K562 (cell line): ENCODE results near the gene RNF2. TPM values are rescaled to one million over a fixed set of nuclear protein-coding genes. Genes with fewer than 3 reads are reported as not detected.
A peak's percentile ranks its signal among the peaks of the same experiment; 100 is the strongest.

ENCODE experiments used
- ARID4B ChIP-seq: sonication (generic); formaldehyde crosslinking; IDR thresholded peaks from 2 replicates; pipeline ENCODE4 v1.8.0; 2022; ENCODE audit warnings: mild to moderate bottlenecking, missing genetic modification reagents
- BRD4 ChIP-seq: fragments of 200-600 bp; sonication (generic); IDR thresholded peaks from 2 replicates; pipeline ENCODE4 v1.6.1; 2017; ENCODE audit warnings: inconsistent platforms
- NFE2 ChIP-seq: IDR thresholded peaks from 2 replicates; pipeline ENCODE4 v1.6.1; 2014; ENCODE audit warnings: antibody characterized with exemption, low read depth
- PHF8 ChIP-seq: fragments of 200-600 bp; sonication (generic); IDR thresholded peaks from 2 replicates; pipeline ENCODE4 v1.6.1; 2012; ENCODE audit warnings: mixed run types, mild to moderate bottlenecking, inconsistent platforms, low read length, moderate library complexity, borderline replicate concordance
- RHOXF2B ChIP-seq: fragments of 250-450 bp; sonication (Bioruptor Pico); conservative IDR thresholded peaks from 2 replicates; pipeline ENCODE4 v1.5.1; 2021
- TSC22D4 ChIP-seq: fragments of 450-650 bp; IDR thresholded peaks from 2 replicates; pipeline ENCODE4 v1.6.1; 2016; ENCODE audit warnings: missing genetic modification characterization, missing biosample characterization, control low read depth
- ZBTB40 ChIP-seq, 2 experiments: fragments of 450-650 bp in 1 of 2; sonication (generic) in 1 of 2; formaldehyde crosslinking in 1 of 2; IDR thresholded peaks; 2 replicates each; pipeline versions ENCODE4 v1.7.1 to v1.9.0; 2016 to 2022; ENCODE audit warnings: inconsistent platforms in 1 of 2, mild to moderate bottlenecking in 1 of 2, missing genetic modification reagents in 1 of 2
- ZBTB8A ChIP-seq: fragments of 450-650 bp; IDR thresholded peaks from 2 replicates; pipeline ENCODE4 v1.6.1; 2018; ENCODE audit warnings: mild to moderate bottlenecking, moderate library complexity; ENCODE audit not compliant: partially characterized antibody
- ZKSCAN3 ChIP-seq: fragments of 250-450 bp; sonication (Bioruptor Pico); IDR thresholded peaks from 2 replicates; pipeline ENCODE4 v1.4.0; 2020
- ZNF41 ChIP-seq: fragments of 250-450 bp; sonication (Bioruptor Pico); conservative IDR thresholded peaks from 2 replicates; pipeline ENCODE4 v1.4.0; 2020; ENCODE audit warnings: mild to moderate bottlenecking
- polyA plus RNA-seq, 8 experiments: library from polyadenylated mRNA; depleted of rRNA in 4 of 8; stranded (reverse) in 5 of 8; unstranded in 3 of 8; fragments of >200 nt; fragmentation: Nextera tagmentation in 2 of 8; fragmentation: Illumina TruSeq in 1 of 8; extraction: Ambion mirVana in 2 of 8; extraction: Trizol in 1 of 8; gene quantifications; 2 replicates each; pipeline versions ENCODE4 v1.2.1 to v1.2.3, GENCODE V29; 2011 to 2014; ENCODE audit warnings: inconsistent platforms in 1 of 8, missing spikeins in 1 of 8
- total RNA-seq, 7 experiments: library from RNA; depleted of rRNA in 6 of 7; stranded (reverse); fragments of >200 nt in 6 of 7; fragmentation: Illumina TruSeq in 2 of 7; extraction: Trizol in 2 of 7; gene quantifications; 2 replicates each; pipeline versions ENCODE4 v1.2.1 to v1.2.3, GENCODE V29; 2011 to 2021; ENCODE audit warnings: low replicate concordance in 1 of 7
- TF ChIP-seq, protein P1 (sequence below): fragments of 450-650 bp; formaldehyde crosslinking; IDR thresholded peaks from 2 replicates; pipeline ENCODE4 v1.4.0; 2022; ENCODE audit warnings: missing genetic modification characterization

Gene RNF2
- total and polyA plus RNA-seq, 9 of the 15 experiments (the other 6 are each of a cell fraction or from before 2014, with no cell fraction given), result 7.1 to 66.5 (median 32.9) TPM

GRCh38 chr1:185044981-185045813, at the start of gene RNF2 (continued):
- no peak; the same call in 1 of the 2 replicates for TF ChIP-seq ZBTB40 (IDR thresholded peaks at IDR 0.05)
- TF ChIP-seq ZBTB40 (CRISPR knock-in tag; IDR thresholded peaks at IDR 0.05), result no peak
- TF ChIP-seq TSC22D4 (tag), result no peak
- TF ChIP-seq ZBTB8A, result no peak
- TF ChIP-seq ZNF41 (CRISPR knock-in tag), result 0 out of 2 replicates have a peak, but pooled peaks have one; percentile 43
- TF ChIP-seq BRD4, result 0 out of 2 replicates have a peak, but pooled peaks have one; percentile 78
- TF ChIP-seq ZKSCAN3 (CRISPR knock-in tag), result no peak
- no peak for TF ChIP-seq RHOXF2B (CRISPR knock-in tag)
- peak; percentile 35; the same call in 1 of the 2 replicates for TF ChIP-seq ARID4B (CRISPR knock-in tag)
- peak; percentile 67 for TF ChIP-seq PHF8
- TF ChIP-seq NFE2, result peak; percentile 30; the same call in 1 of the 2 replicates
- TF ChIP-seq, protein P1, sequence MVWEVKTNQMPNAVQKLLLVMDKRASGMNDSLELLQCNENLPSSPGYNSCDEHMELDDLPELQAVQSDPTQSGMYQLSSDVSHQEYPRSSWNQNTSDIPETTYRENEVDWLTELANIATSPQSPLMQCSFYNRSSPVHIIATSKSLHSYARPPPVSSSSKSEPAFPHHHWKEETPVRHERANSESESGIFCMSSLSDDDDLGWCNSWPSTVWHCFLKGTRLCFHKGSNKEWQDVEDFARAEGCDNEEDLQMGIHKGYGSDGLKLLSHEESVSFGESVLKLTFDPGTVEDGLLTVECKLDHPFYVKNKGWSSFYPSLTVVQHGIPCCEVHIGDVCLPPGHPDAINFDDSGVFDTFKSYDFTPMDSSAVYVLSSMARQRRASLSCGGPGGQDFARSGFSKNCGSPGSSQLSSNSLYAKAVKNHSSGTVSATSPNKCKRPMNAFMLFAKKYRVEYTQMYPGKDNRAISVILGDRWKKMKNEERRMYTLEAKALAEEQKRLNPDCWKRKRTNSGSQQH (CRISPR knock-in tag), result no peak
